Mucosa of rectum (tissue), 2 donors: Measurements from ENCODE around the gene PRDM5.

Source experiments
- H3K27ac ChIP-seq, 2 donors: one replicate each; pipeline ENCODE4 v1.7.0; 2013; ENCODE audit warnings: inconsistent platforms in 2 of 2, low read depth in 2 of 2, low read length in 2 of 2
- H3K27me3 ChIP-seq, 2 donors: one replicate each; pipeline ENCODE4 v1.7.0; 2013; ENCODE audit warnings: low read length in 2 of 2; ENCODE audit not compliant: control insufficient read depth in 2 of 2, insufficient read depth in 2 of 2
- H3K36me3 ChIP-seq, 2 donors: one replicate each; pipeline ENCODE4 v1.7.0; 2013; ENCODE audit warnings: low read length in 2 of 2; ENCODE audit not compliant: control insufficient read depth in 2 of 2, insufficient read depth in 2 of 2
- H3K4me1 ChIP-seq, 2 donors: one replicate each; pipeline ENCODE4 v1.7.0; 2013; ENCODE audit warnings: low read length in 2 of 2, mild to moderate bottlenecking in 1 of 2; ENCODE audit not compliant: control insufficient read depth in 2 of 2, insufficient read depth in 2 of 2
- H3K4me3 ChIP-seq, 2 donors: one replicate each; pipeline ENCODE4 v1.7.0; 2013; ENCODE audit warnings: low read length in 2 of 2
- H3K9ac ChIP-seq, 2 donors: one replicate each; pipeline ENCODE4 v1.7.0; 2013; ENCODE audit warnings: low read length in 2 of 2, low read depth in 1 of 2, mild to moderate bottlenecking in 1 of 2
- H3K9me3 ChIP-seq, 2 donors: one replicate each; pipeline ENCODE4 v1.7.0; 2013; ENCODE audit warnings: low read length in 2 of 2; ENCODE audit not compliant: control insufficient read depth in 2 of 2
- donor health status: healthy.
- donor health status: Normal muscosa, but diverticular disease.

Gene PRDM5

GRCh38 chr4:120916937-120917336 lies 5.6 kb downstream of the PRDM5 start:
- H3K27me3 ChIP-seq: no peaks in the 10 kb centered on the region
- H3K36me3 ChIP-seq: no peaks in the 10 kb centered on the region
- no peak overlapping the region for H3K9ac ChIP-seq
- no peak overlapping the region for H3K4me3 ChIP-seq
- no peaks in the 10 kb centered on the region for H3K9me3 ChIP-seq
- peaks cover 7 to 12% of the 10 kb centered on the region in 2 donors for H3K4me1 ChIP-seq
- no peak overlapping the region for H3K27ac ChIP-seq

GRCh38 chr4:120915336-120915735 lies 7.2 kb downstream of the PRDM5 start:
- Histone ChIP-seq H3K27me3 (no peaks in the 10 kb centered on the region), H3K4me1 (peaks cover 0 to 6% of the 10 kb centered on the region in 2 donors), H3K4me3 (no peak overlapping the region), H3K9ac (no peak overlapping the region), H3K9me3 (no peaks in the 10 kb centered on the region), H3K27ac (no peak overlapping the region), H3K36me3 (no peaks in the 10 kb centered on the region)

- Histone ChIP-seq H3K4me1 (no peaks in the 10 kb centered on the region), H3K27me3 (no peaks in the 10 kb centered on the region), H3K27ac (no peak overlapping the region), H3K4me3 (no peak overlapping the region), H3K36me3 (peaks cover 0 to 4% of the 10 kb centered on the region in 2 donors), H3K9ac (no peak overlapping the region), H3K9me3 (no peaks in the 10 kb centered on the region)
These were observed 19.1 kb downstream of the PRDM5 start for GRCh38 chr4:120903419-120903818.

- H3K27me3 ChIP-seq: no peaks in the 10 kb centered on the region
- no peak overlapping the region for H3K4me3 ChIP-seq
- H3K4me1 ChIP-seq: no peaks in the 10 kb centered on the region
- H3K9me3 ChIP-seq: no peaks in the 10 kb centered on the region
- H3K27ac ChIP-seq: no peak overlapping the region
- peaks cover 0 to 4% of the 10 kb centered on the region in 2 donors for H3K36me3 ChIP-seq
- no peak overlapping the region for H3K9ac ChIP-seq
These were observed 19.6 kb downstream of the PRDM5 start for GRCh38 chr4:120902925-120903324.

- Histone ChIP-seq H3K27ac (no peak overlapping the region), H3K9me3 (no peaks in the 10 kb centered on the region), H3K4me3 (no peak overlapping the region), H3K36me3 (peaks cover 0 to 4% of the 10 kb centered on the region in 2 donors), H3K9ac (no peak overlapping the region), H3K27me3 (no peaks in the 10 kb centered on the region), H3K4me1 (no peaks in the 10 kb centered on the region)
These were observed 20.8 kb downstream of the PRDM5 start for GRCh38 chr4:120901731-120902130.

- Histone ChIP-seq H3K9ac (no peak overlapping the region), H3K27me3 (no peaks in the 10 kb centered on the region), H3K4me1 (no peaks in the 10 kb centered on the region), H3K9me3 (no peaks in the 10 kb centered on the region), H3K4me3 (no peak overlapping the region), H3K36me3 (no peaks in the 10 kb centered on the region), H3K27ac (no peak overlapping the region)
These were observed 24.4 kb downstream of the PRDM5 start for GRCh38 chr4:120897981-120898719.

GRCh38 chr4:120895554-120895953 lies 27.0 kb downstream of the PRDM5 start:
- Histone ChIP-seq H3K4me1 (no peaks in the 10 kb centered on the region), H3K9me3 (no peaks in the 10 kb centered on the region), H3K9ac (no peak overlapping the region), H3K4me3 (no peak overlapping the region), H3K27me3 (no peaks in the 10 kb centered on the region), H3K27ac (no peak overlapping the region), H3K36me3 (no peaks in the 10 kb centered on the region)

GRCh38 chr4:120893314-120893713 lies 29.2 kb downstream of the PRDM5 start:
- Histone ChIP-seq H3K9me3 (no peaks in the 10 kb centered on the region), H3K27ac (no peak overlapping the region), H3K4me3 (no peak overlapping the region), H3K9ac (no peak overlapping the region), H3K4me1 (no peaks in the 10 kb centered on the region), H3K27me3 (no peaks in the 10 kb centered on the region), H3K36me3 (no peaks in the 10 kb centered on the region)

GRCh38 chr4:120886191-120886590 lies 36.3 kb downstream of the PRDM5 start:
- H3K36me3 ChIP-seq: no peaks in the 10 kb centered on the region
- no peaks in the 10 kb centered on the region for H3K4me1 ChIP-seq
- H3K4me3 ChIP-seq: no peak overlapping the region
- H3K27ac ChIP-seq: no peak overlapping the region
- H3K9ac ChIP-seq: no peak overlapping the region
- no peaks in the 10 kb centered on the region for H3K9me3 ChIP-seq
- H3K27me3 ChIP-seq: no peaks in the 10 kb centered on the region

- Histone ChIP-seq H3K27ac (no peak overlapping the region), H3K9me3 (no peaks in the 10 kb centered on the region), H3K9ac (no peak overlapping the region), H3K4me3 (no peak overlapping the region), H3K36me3 (no peaks in the 10 kb centered on the region), H3K4me1 (peaks cover 0 to 2% of the 10 kb centered on the region in 2 donors), H3K27me3 (no peaks in the 10 kb centered on the region)
These were observed 40.7 kb downstream of the PRDM5 start for GRCh38 chr4:120881846-120882245.
